HepG2 (cell line): ENCODE data around the gene ZFAND6. TPM values are rescaled to one million over a fixed set of nuclear protein-coding genes. Genes with fewer than 3 reads are reported as not detected.

ENCODE experiments used
- ATAC-seq: fragments of 200-7000 bp; cut with Tn5 transposase; 3 replicates; pipeline ENCODE4 v1.9.1; 2020; ENCODE audit warnings: mild to moderate bottlenecking, moderate library complexity
- BruUV-seq: library from RNA; stranded (reverse); fragments of 400-500 nt; replicated peaks from 2 replicates; lab custom pipeline; 2021; lab: Mats Ljungman, UMichigan
- CTCF ChIA-PET: fragments of 300-600 bp; formaldehyde crosslinking; extraction: SDS; loops from one replicate; lab custom pipeline; 2021; ENCODE audit warnings: low total read pairs, inconsistent platforms, low intra/inter-chr PET ratio; lab: Yijun Ruan, JAX
- POLR2A ChIA-PET: fragments of 350-600 bp; sonication (Branson Sonifier 250); formaldehyde crosslinking; loops from one replicate; lab custom pipeline; 2020; ENCODE audit warnings: antibody characterized with exemption, inconsistent platforms; lab: Yijun Ruan, JAX
- DNase-seq: peaks from one replicate; pipeline ENCODE4 v3.0.0-alpha.2; 2015; ENCODE audit warnings: low spot score
- FAIRE-seq: peaks from 3 replicates; lab custom pipeline; 2011; peaks lifted over from hg19 to GRCh38; lab: Jason Lieb, UNC
- H2AFZ ChIP-seq: one replicate; pipeline ENCODE4 v1.6.1; 2011; ENCODE audit warnings: low read length, inconsistent platforms
- H3K27ac ChIP-seq: fragments of 300-600 bp; 3 replicates; pipeline ENCODE4 v1.8.0; 2011; ENCODE audit warnings: mixed run types, mild to moderate bottlenecking, mixed read lengths, low read length, inconsistent platforms; ENCODE audit not compliant: insufficient read depth; ENCODE audit errors: extremely low read length
- H3K27me3 ChIP-seq, 2 experiments: fragments of 200-600 bp in 1 of 2; 2 replicates in 1 of 2; 3 replicates in 1 of 2; pipeline versions ENCODE4 v1.6.0 to v1.8.0; 2011; ENCODE audit warnings: low read length in 2 of 2, mild to moderate bottlenecking in 2 of 2, moderate library complexity in 2 of 2, inconsistent platforms in 1 of 2; ENCODE audit not compliant: insufficient read depth in 2 of 2, control insufficient read depth in 1 of 2
- H3K36me3 ChIP-seq, 2 experiments: fragments of 200-600 bp in 1 of 2; replicated peaks in 1 of 2; 2 replicates in 1 of 2; 3 replicates in 1 of 2; pipeline versions ENCODE4 v1.5.1 to v1.8.0; 2011; ENCODE audit warnings: low read length in 2 of 2, inconsistent platforms in 1 of 2; ENCODE audit not compliant: insufficient read depth in 2 of 2, control insufficient read depth in 1 of 2
- H3K4me1 ChIP-seq: 2 replicates; pipeline ENCODE4 v1.5.1; 2012; ENCODE audit warnings: low read length, inconsistent platforms; ENCODE audit not compliant: insufficient read depth
- H3K4me2 ChIP-seq: 2 replicates; pipeline ENCODE4 v1.6.0; 2011; ENCODE audit warnings: low read depth, low read length, inconsistent platforms
- H3K4me3 ChIP-seq, 3 experiments: fragments of 200-600 bp in 1 of 3; sonication (generic), shearing (Covaris generic) in 1 of 3; replicated peaks in 1 of 3; 2 replicates each; pipeline ENCODE4 v1.5.1; 2011 to 2016; ENCODE audit warnings: low read length in 3 of 3, inconsistent platforms in 2 of 3, low read depth in 2 of 3, mild to moderate bottlenecking in 2 of 3, control low read depth in 1 of 3, mixed read lengths in 1 of 3; ENCODE audit not compliant: insufficient read depth in 1 of 3
- H3K79me2 ChIP-seq: one replicate; pipeline ENCODE4 v1.6.1; 2011; ENCODE audit warnings: low read length, inconsistent platforms; ENCODE audit not compliant: insufficient read depth
- H3K9ac ChIP-seq: 2 replicates; pipeline ENCODE4 v1.6.0; 2011; ENCODE audit warnings: mild to moderate bottlenecking, low read depth, low read length, inconsistent platforms; ENCODE audit not compliant: insufficient read depth
- H3K9me3 ChIP-seq: 2 replicates; pipeline ENCODE4 v1.5.1; 2012; ENCODE audit warnings: mild to moderate bottlenecking, low read length
- H4K20me1 ChIP-seq: 2 replicates; pipeline ENCODE4 v1.6.0; 2011; ENCODE audit warnings: inconsistent platforms, mild to moderate bottlenecking, low read length, moderate library complexity; ENCODE audit not compliant: insufficient read depth
- HNRNPK ChIP-seq: fragments of 200-400 bp; formaldehyde crosslinking; IDR thresholded peaks from 2 replicates; pipeline ENCODE4 v1.6.1; 2018; ENCODE audit warnings: low read length, low read depth, moderate library complexity, mild to moderate bottlenecking; ENCODE audit not compliant: poor library complexity, severe bottlenecking
- SKI ChIP-seq: fragments of 450-650 bp; IDR thresholded peaks from one replicate; pipeline ENCODE4 v1.6.1; 2018; ENCODE audit warnings: mild to moderate bottlenecking; ENCODE audit not compliant: partially characterized antibody
- ZNF10 ChIP-seq: sonication (generic); formaldehyde crosslinking; IDR thresholded peaks from 2 replicates; pipeline ENCODE4 v1.4.0; 2020; ENCODE audit warnings: mild to moderate bottlenecking, low read depth, missing genetic modification reagents, borderline replicate concordance
- in situ Hi-C: cut with HindIII; loops from 2 replicates; pipeline ENCODE4 v1.10.0; 2017; ENCODE audit warnings: low pct_unique_long_range_greater_than_20kb; ENCODE audit not compliant: extremely low pct_ligation_motif_present
- intact Hi-C: fragments of 100-400 bp; cut with micrococcal nuclease; formaldehyde crosslinking; loops from one replicate; pipeline ENCODE4 v1.10.0; 2022; ENCODE audit not compliant: unreplicated experiment
- polyA plus RNA-seq, 8 experiments: library from polyadenylated mRNA; depleted of rRNA in 3 of 8; stranded (reverse) in 7 of 8; unstranded in 1 of 8; fragments of >200 nt; fragmentation: Illumina TruSeq in 4 of 8; extraction: Trizol in 4 of 8; gene quantifications; 2 replicates each; pipeline versions ENCODE4 v1.2.1 to v1.2.3, GENCODE V29; 2011 to 2016; ENCODE audit warnings: low read depth in 4 of 8, missing spikeins in 1 of 8, mixed read lengths in 1 of 8; ENCODE audit not compliant: insufficient read depth in 1 of 8
- total RNA-seq, 5 experiments: library from RNA; depleted of rRNA; stranded (reverse); fragments of >200 nt; fragmentation: Illumina TruSeq; extraction: Trizol; gene quantifications; 2 replicates each; pipeline ENCODE4 v1.2.3, GENCODE V29; 2016; ENCODE audit warnings: low read depth in 1 of 5
- TF ChIP-seq, protein P1 (sequence below): IDR thresholded peaks from 2 replicates; pipeline ENCODE4 v1.6.1; 2016
- TF ChIP-seq, protein P2 (sequence below): sonication (generic); formaldehyde crosslinking; IDR thresholded peaks from 2 replicates; pipeline ENCODE4 v1.9.0; 2021; ENCODE audit warnings: mild to moderate bottlenecking, missing genetic modification reagents

Gene ZFAND6
- total and polyA plus RNA-seq, 2 of the 13 experiments (the other 11 are each of a cell fraction or from before 2014, with no cell fraction given): 84.2 to 115 TPM

DNA sequence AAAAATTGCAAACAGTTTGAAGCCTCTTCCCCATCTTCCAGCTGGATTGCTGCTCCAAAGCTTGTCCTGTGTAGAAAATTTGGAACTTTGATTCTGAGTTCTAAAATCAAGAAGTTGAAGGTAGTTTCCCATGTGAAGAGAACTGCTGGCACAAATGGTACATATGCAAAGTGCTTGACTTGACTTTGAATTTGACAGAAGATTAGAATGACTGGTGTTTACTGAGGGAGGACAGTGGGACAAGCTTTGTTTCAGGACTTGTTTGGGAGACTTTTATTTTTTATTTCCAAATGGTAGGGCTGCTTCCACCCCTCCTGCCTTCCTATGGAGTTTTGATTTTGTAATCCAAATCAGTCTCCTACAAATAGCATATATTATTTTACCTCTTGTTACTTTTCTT is 7.4 kb downstream of the ZFAND6 start:
- intact Hi-C loops: no loop called here
- no peak overlapping the region for H2AFZ ChIP-seq
- ChIA-PET CTCF (no interaction called here), POLR2A (no interaction called here)
- H3K79me2 ChIP-seq: peaks cover 96% of the 10 kb centered on the region
- no peak overlapping the region for H3K4me2 ChIP-seq
- H3K4me1 ChIP-seq: peaks cover 64% of the 10 kb centered on the region
- ATAC-seq (no peak), FAIRE-seq (no peak), DNase-seq (no peak)
- in situ Hi-C loops: no loop called here
- no TSS peak for BruUV-seq
- no peak overlapping the region for H3K27ac ChIP-seq
- TF ChIP-seq ZNF10 (no peak), SKI (no peak), HNRNPK (no peak)
- TF ChIP-seq, protein P1, sequence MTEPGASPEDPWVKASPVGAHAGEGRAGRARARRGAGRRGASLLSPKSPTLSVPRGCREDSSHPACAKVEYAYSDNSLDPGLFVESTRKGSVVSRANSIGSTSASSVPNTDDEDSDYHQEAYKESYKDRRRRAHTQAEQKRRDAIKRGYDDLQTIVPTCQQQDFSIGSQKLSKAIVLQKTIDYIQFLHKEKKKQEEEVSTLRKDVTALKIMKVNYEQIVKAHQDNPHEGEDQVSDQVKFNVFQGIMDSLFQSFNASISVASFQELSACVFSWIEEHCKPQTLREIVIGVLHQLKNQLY (CRISPR knock-in tag): no peak
- TF ChIP-seq, protein P2, sequence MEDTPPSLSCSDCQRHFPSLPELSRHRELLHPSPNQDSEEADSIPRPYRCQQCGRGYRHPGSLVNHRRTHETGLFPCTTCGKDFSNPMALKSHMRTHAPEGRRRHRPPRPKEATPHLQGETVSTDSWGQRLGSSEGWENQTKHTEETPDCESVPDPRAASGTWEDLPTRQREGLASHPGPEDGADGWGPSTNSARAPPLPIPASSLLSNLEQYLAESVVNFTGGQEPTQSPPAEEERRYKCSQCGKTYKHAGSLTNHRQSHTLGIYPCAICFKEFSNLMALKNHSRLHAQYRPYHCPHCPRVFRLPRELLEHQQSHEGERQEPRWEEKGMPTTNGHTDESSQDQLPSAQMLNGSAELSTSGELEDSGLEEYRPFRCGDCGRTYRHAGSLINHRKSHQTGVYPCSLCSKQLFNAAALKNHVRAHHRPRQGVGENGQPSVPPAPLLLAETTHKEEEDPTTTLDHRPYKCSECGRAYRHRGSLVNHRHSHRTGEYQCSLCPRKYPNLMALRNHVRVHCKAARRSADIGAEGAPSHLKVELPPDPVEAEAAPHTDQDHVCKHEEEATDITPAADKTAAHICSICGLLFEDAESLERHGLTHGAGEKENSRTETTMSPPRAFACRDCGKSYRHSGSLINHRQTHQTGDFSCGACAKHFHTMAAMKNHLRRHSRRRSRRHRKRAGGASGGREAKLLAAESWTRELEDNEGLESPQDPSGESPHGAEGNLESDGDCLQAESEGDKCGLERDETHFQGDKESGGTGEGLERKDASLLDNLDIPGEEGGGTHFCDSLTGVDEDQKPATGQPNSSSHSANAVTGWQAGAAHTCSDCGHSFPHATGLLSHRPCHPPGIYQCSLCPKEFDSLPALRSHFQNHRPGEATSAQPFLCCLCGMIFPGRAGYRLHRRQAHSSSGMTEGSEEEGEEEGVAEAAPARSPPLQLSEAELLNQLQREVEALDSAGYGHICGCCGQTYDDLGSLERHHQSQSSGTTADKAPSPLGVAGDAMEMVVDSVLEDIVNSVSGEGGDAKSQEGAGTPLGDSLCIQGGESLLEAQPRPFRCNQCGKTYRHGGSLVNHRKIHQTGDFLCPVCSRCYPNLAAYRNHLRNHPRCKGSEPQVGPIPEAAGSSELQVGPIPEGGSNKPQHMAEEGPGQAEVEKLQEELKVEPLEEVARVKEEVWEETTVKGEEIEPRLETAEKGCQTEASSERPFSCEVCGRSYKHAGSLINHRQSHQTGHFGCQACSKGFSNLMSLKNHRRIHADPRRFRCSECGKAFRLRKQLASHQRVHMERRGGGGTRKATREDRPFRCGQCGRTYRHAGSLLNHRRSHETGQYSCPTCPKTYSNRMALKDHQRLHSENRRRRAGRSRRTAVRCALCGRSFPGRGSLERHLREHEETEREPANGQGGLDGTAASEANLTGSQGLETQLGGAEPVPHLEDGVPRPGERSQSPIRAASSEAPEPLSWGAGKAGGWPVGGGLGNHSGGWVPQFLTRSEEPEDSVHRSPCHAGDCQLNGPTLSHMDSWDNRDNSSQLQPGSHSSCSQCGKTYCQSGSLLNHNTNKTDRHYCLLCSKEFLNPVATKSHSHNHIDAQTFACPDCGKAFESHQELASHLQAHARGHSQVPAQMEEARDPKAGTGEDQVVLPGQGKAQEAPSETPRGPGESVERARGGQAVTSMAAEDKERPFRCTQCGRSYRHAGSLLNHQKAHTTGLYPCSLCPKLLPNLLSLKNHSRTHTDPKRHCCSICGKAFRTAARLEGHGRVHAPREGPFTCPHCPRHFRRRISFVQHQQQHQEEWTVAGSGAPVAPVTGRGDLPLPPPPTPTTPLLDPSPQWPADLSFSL (CRISPR knock-in tag): no peak
- no peaks in the 10 kb centered on the region for H3K9me3 ChIP-seq
- H3K36me3 ChIP-seq: no peaks in the 10 kb centered on the region
- H3K4me3 ChIP-seq: no peak overlapping the region
- H4K20me1 ChIP-seq: peaks cover 27% of the 10 kb centered on the region
- H3K9ac ChIP-seq: no peak overlapping the region
- no peaks in the 10 kb centered on the region for H3K27me3 ChIP-seq
